Pancreas (tissue), 10 donors: ENCODE measurements around the gene MAD1L1. TPM values are rescaled to one million over a fixed set of nuclear protein-coding genes. Genes with fewer than 3 reads are reported as not detected.
A peak's percentile ranks its signal among the peaks of the same experiment; 100 is the strongest.

Source experiments
- ATAC-seq, 4 donors: fragments of 200-7000 bp; cut with Tn5 transposase; one replicate each; pipeline versions ENCODE4 v1.8.0 to v1.9.1; 2020; ENCODE audit warnings: mild to moderate bottlenecking in 4 of 4, moderate library complexity in 4 of 4
- DNase-seq, 6 donors: peaks; one replicate each; pipeline ENCODE4 v3.0.0-alpha.2; 2020
- FAIRE-seq: peaks from 2 replicates; lab custom pipeline; 2012; peaks lifted over from hg19 to GRCh38; lab: Jason Lieb, UNC
- H3K27ac ChIP-seq, 4 donors: fragments of 200-600 bp; sonication (generic); 1 replicate in 3 of 4; 2 replicates in 1 of 4; pipeline versions ENCODE4 v1.5.0 to v1.8.0; 2020
- H3K27me3 ChIP-seq, 4 donors: fragments of 200-600 bp; one replicate each; pipeline ENCODE4 v1.8.0; 2021
- H3K36me3 ChIP-seq, 3 donors: fragments of 200-600 bp; sonication (generic) in 1 of 3; one replicate each; pipeline versions ENCODE4 v1.5.0 to v1.8.0; 2020 to 2021
- H3K4me1 ChIP-seq, 3 donors: fragments of 200-600 bp; one replicate each; pipeline ENCODE4 v1.8.0; 2021
- H3K4me3 ChIP-seq, 4 donors: fragments of 200-600 bp; sonication (generic) in 2 of 4; one replicate each; pipeline versions ENCODE4 v1.5.0 to v1.8.0; 2020 to 2021
- H3K9me3 ChIP-seq, 4 donors: fragments of 200-600 bp; one replicate each; pipeline ENCODE4 v1.8.0; 2021
- CTCF ChIP-seq, 4 donors: fragments of 200-600 bp; sonication (generic) in 3 of 4; IDR thresholded peaks; one replicate each; pipeline versions ENCODE4 v1.5.0 to v1.8.0; 2021; ENCODE audit warnings: antibody characterized with exemption in 4 of 4
- WGBS, 2 donors: extraction: QIAGEN DNeasy Blood & Tissue Kit; methylation state at CpG; one replicate each; pipeline ENCODE4 v1.1.7; 2013; 5-methylcytosine and 5-hydroxymethylcytosine counted together
- intact Hi-C, 3 donors: fragments of 100-400 bp; cut with DNase I; formaldehyde crosslinking; loops; one replicate each; pipeline versions ENCODE4 v1.11.1 to v1.14.2; 2022
- polyA plus RNA-seq, 2 donors: library from polyadenylated mRNA; stranded (reverse); fragments of 200-250 nt; gene quantifications; one replicate each; pipeline ENCODE4 v1.2.3, GENCODE V29; 2013
- total RNA-seq, 6 donors: library from RNA; stranded (reverse); fragmentation: NEBNext Ultra II Directional in 4 of 6; extraction: Animal tissue kit (Norgen Biotek cat#: 25700) in 4 of 6; gene quantifications; one replicate each; pipeline versions ENCODE4 v1.2.1 to v1.2.4, GENCODE V29; 2021 to 2023
- donor health status: healthy with polysubstance abuse.
- donor health status: DM: no; HTN: no; CAD: no; lungs with moderate emphysema.
- donor health status: DM: no; HTN: no; CAD: no.
- donor health status: control.
- donor health status: control.
- donor health status: Bipolar disorder and iron deficiency.
- donor health status: DM: yes; HTN: yes; CAD: no.
- donor health status: DM: no; HTN: no; CAD: no.
- donor health status: DM: no; HTN: no; CAD: no.
- donor health status: DM: yes; HTN: yes; CAD: no.

The MAD1L1 gene
- total and polyA plus RNA-seq, 8 donors: 9.8 to 28.2 (median 11.9) TPM

- TF ChIP-seq CTCF (IDR thresholded peaks at IDR 0.05): no peak
- H3K4me1 ChIP-seq: no peaks in the 10 kb centered on the region
- H3K27me3 ChIP-seq: no peaks in the 10 kb centered on the region
- FAIRE-seq (no peak), ATAC-seq (no peak), DNase-seq (peak in 2 of 6 donors; percentile 10 to 52)
- 93 to 98% methylated on average over 11 of the region's 11 CpGs for WGBS, 2 donors
- no peaks in the 10 kb centered on the region for H3K36me3 ChIP-seq
- no peak overlapping the region for H3K4me3 ChIP-seq
- no peak overlapping the region for H3K27ac ChIP-seq
- no peaks in the 10 kb centered on the region for H3K9me3 ChIP-seq
- intact Hi-C loops: no loop called here
Observed at GRCh38 chr7:1937252-1937605, 295.5 kb downstream of the MAD1L1 start.

DNA sequence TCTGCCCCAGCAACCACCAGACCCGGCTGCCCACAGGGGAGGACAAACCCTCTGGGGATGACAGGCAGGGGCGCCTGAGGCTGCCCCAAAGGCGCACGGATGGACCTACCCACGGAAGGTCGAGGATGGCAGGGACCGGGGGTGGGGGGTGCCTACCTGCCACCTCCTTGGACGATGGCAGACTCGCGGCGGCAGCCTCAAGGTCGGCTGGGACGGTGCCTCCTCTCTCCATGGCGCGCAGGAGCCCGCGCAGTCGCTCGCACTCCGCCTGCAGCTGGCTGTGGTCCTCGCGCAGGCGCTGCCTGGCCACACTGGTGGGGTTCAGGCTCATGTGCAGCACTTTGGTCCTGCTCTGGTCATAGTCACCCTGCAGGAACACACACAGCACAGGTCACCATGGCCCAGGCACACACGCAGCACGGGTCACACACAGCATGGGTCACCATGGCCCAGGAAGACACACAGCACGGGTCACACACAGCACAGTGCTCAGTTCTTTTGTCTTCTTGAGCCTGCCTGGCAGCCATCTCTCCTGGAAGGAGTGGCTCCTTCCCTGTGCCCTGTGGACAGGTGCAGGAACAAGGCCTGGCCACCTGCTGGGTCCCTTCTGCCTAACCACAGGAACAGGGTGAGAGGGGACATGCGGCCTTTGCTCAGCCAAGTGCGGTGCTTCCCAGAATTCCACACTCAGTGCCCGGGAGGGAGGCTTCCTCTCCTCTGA is 296.1 kb downstream of the MAD1L1 start:
- DNase-seq (peak in 2 of 6 donors; percentile 12 to 59), FAIRE-seq (no peak), ATAC-seq (no peak)
- Histone ChIP-seq H3K27me3 (no peaks in the 10 kb centered on the region), H3K27ac (no peak overlapping the region), H3K4me1 (no peaks in the 10 kb centered on the region), H3K36me3 (no peaks in the 10 kb centered on the region), H3K4me3 (no peak overlapping the region), H3K9me3 (no peaks in the 10 kb centered on the region)
- intact Hi-C loops: no loop called here
- no peak for TF ChIP-seq CTCF (IDR thresholded peaks at IDR 0.05)
- WGBS, 2 donors: 88 to 90% methylated on average over 29 of the region's 29 CpGs

- Histone ChIP-seq H3K27ac (no peak overlapping the region), H3K9me3 (no peaks in the 10 kb centered on the region), H3K27me3 (no peaks in the 10 kb centered on the region), H3K4me3 (no peak overlapping the region), H3K4me1 (no peaks in the 10 kb centered on the region), H3K36me3 (no peaks in the 10 kb centered on the region)
- intact Hi-C loops: no loop called here
- DNase-seq (peak in 1 of 6 donors; percentile 62), FAIRE-seq (no peak), ATAC-seq (no peak)
- 91 to 93% methylated on average over 8 of the region's 8 CpGs for WGBS, 2 donors
- TF ChIP-seq CTCF (IDR thresholded peaks at IDR 0.05): no peak
Observed at GRCh38 chr7:1936006-1936310, 296.8 kb downstream of the MAD1L1 start.

- no peaks in the 10 kb centered on the region for H3K9me3 ChIP-seq
- no peak overlapping the region for H3K27ac ChIP-seq
- intact Hi-C loops: no loop called here
- H3K36me3 ChIP-seq: no peaks in the 10 kb centered on the region
- H3K4me3 ChIP-seq: no peak overlapping the region
- no peaks in the 10 kb centered on the region for H3K27me3 ChIP-seq
- WGBS, 2 donors: 95 to 97% methylated on average over 16 to 21 of the region's 21 CpGs
- H3K4me1 ChIP-seq: no peaks in the 10 kb centered on the region
- no peak for ATAC-seq
- no peak for FAIRE-seq
- TF ChIP-seq CTCF (IDR thresholded peaks at IDR 0.05): no peak
- DNase-seq: peak in 2 of 6 donors; percentile 11 to 35
Observed at GRCh38 chr7:1935176-1936005, 297.4 kb downstream of the MAD1L1 start.

- WGBS, 2 donors: 94 to 95% methylated on average over 22 of the region's 22 CpGs
- H3K27ac ChIP-seq: no peak overlapping the region
- TF ChIP-seq CTCF (IDR thresholded peaks at IDR 0.05): no peak
Observed at GRCh38 chr7:1934756-1935155, 298.0 kb downstream of the MAD1L1 start.

More at GRCh38 chr7:1934756-1935155, 298.0 kb downstream of the MAD1L1 start:
- H3K4me1 ChIP-seq: no peaks in the 10 kb centered on the region
- no peaks in the 10 kb centered on the region for H3K9me3 ChIP-seq
- H3K4me3 ChIP-seq: no peak overlapping the region
- no peaks in the 10 kb centered on the region for H3K27me3 ChIP-seq
- no peak for FAIRE-seq
- H3K36me3 ChIP-seq: no peaks in the 10 kb centered on the region
- no peak for ATAC-seq
- DNase-seq: peak in 1 of 6 donors; percentile 37
- intact Hi-C loops: no loop called here
